GM21515 (cell line): ENCODE measurements around the gene PTN.
"Not testable (repeated sequence)": the region's sequence is repeated elsewhere in the genome, so short reads cannot be mapped to it uniquely, and the experiment has no call there.

ENCODE experiments used
- ATAC-seq: cut with Tn5 transposase; IDR thresholded peaks from one replicate; pipeline ENCODE4 v1.9.1; 2021; ENCODE audit not compliant: unreplicated experiment

Gene PTN

GRCh38 chr7:137268001-137268865 is 75.3 kb downstream of the PTN start:
- not testable (repeated sequence) for ATAC-seq

GRCh38 chr7:137266764-137267163 is 76.8 kb downstream of the PTN start:
- ATAC-seq: no peak

- ATAC-seq: not testable (repeated sequence)
Observed at GRCh38 chr7:137265480-137265879, 78.1 kb downstream of the PTN start.

- no peak for ATAC-seq
Observed at GRCh38 chr7:137262599-137262998, 80.9 kb downstream of the PTN start.

- ATAC-seq: no peak
Observed at GRCh38 chr7:137258552-137258951, 85.0 kb downstream of the PTN start.

- no peak for ATAC-seq
Observed at GRCh38 chr7:137254766-137255165, 88.8 kb downstream of the PTN start.

GRCh38 chr7:137245890-137246289 is 97.6 kb downstream of the PTN start:
- ATAC-seq: no peak

- ATAC-seq: no peak
Observed at GRCh38 chr7:137245186-137245585, 98.3 kb downstream of the PTN start.

- ATAC-seq: no peak
Observed at GRCh38 chr7:137243741-137244140, 99.8 kb downstream of the PTN start.

- no peak for ATAC-seq
Observed at GRCh38 chr7:137242616-137243015, 100.9 kb downstream of the PTN start.

GRCh38 chr7:137241655-137242360 is 101.7 kb downstream of the PTN start:
- no peak for ATAC-seq

GRCh38 chr7:137239186-137239585 is 104.3 kb downstream of the PTN start:
- ATAC-seq: not testable (repeated sequence)

- no peak for ATAC-seq
Observed at GRCh38 chr7:137235434-137235833, 108.1 kb downstream of the PTN start.

GRCh38 chr7:137231167-137231566 is 112.4 kb downstream of the PTN start:
- ATAC-seq: no peak

- ATAC-seq: no peak
Observed at GRCh38 chr7:137221467-137221866, 122.1 kb downstream of the PTN start.

- ATAC-seq: no peak
Observed at GRCh38 chr7:137213744-137214143, 129.8 kb downstream of the PTN start.

- no peak for ATAC-seq
Observed at GRCh38 chr7:137209151-137209817, 134.2 kb downstream of the PTN start.

GRCh38 chr7:137206770-137207169 is 136.8 kb downstream of the PTN start:
- ATAC-seq: no peak

GRCh38 chr7:137204246-137204645 is 139.3 kb downstream of the PTN start:
- ATAC-seq: no peak

- no peak for ATAC-seq
Observed at GRCh38 chr7:137203351-137203750, 140.2 kb downstream of the PTN start.

GRCh38 chr7:137196648-137197047 is 146.9 kb downstream of the PTN start:
- ATAC-seq: no peak

- no peak for ATAC-seq
Observed at GRCh38 chr7:137195996-137196395, 147.5 kb downstream of the PTN start.
